ENCODE data around the gene WDFY4.

- no peak for TF ChIP-seq CTCF (IDR thresholded peaks at IDR 0.05 in 2 of 3, conservative IDR thresholded peaks at IDR 0.05 in 1 of 3; ENCODE audit: borderline replicate concordance in 1 of 3, insufficient read depth in 1 of 3, low read depth in 2 of 3, low read length in 2 of 3)
- TF ChIP-seq CEBPB (IDR thresholded peaks at IDR 0.05; ENCODE audit: low read depth): no peak
- TF ChIP-seq MAX (IDR thresholded peaks at IDR 0.05): no peak
- no peak for TF ChIP-seq POLR2A (IDR thresholded peaks at IDR 0.05; ENCODE audit: borderline replicate concordance, extremely low read depth, insufficient read depth, insufficient read length)
- no peak for TF ChIP-seq ZFX (IDR thresholded peaks at IDR 0.05)
- no peak for TF ChIP-seq SIN3A (IDR thresholded peaks at IDR 0.05; ENCODE audit: low read depth)
- no peak for TF ChIP-seq YY1 (IDR thresholded peaks at IDR 0.05; ENCODE audit: extremely low read depth, insufficient replicate concordance, low read depth, low read length)
- TF ChIP-seq EZH2 (IDR thresholded peaks at IDR 0.05): no peak
- no peak for TF ChIP-seq EZH2phosphoT487 (IDR thresholded peaks at IDR 0.05; ENCODE audit: borderline replicate concordance)
- no peak for TF ChIP-seq RAD21 (IDR thresholded peaks at IDR 0.05; ENCODE audit: low read depth)
- no peak for TF ChIP-seq FOSL1 (IDR thresholded peaks at IDR 0.05; ENCODE audit: low read depth)
Observed at GRCh38 chr10:49029666-49030065, 345.0 kb downstream of the WDFY4 start.
